K562 (cell line): ENCODE measurements around the gene GANAB. TPM values are rescaled to one million over a fixed set of nuclear protein-coding genes. Genes with fewer than 3 reads are reported as not detected.

Source experiments
- CBX5 ChIP-seq: IDR thresholded peaks from 2 replicates; pipeline ENCODE4 v1.6.1; 2014; ENCODE audit warnings: low read depth, borderline replicate concordance
- CEBPG ChIP-seq, 3 experiments: fragments of 200-800 bp in 1 of 3; sonication (Bioruptor generic) in 1 of 3; sonication (generic) in 1 of 3; formaldehyde crosslinking in 1 of 3; IDR thresholded peaks in 2 of 3; conservative IDR thresholded peaks in 1 of 3; 2 replicates each; pipeline versions ENCODE4 v1.6.1 to v1.8.0; 2016 to 2022; ENCODE audit warnings: missing compliant biosample characterization in 2 of 3, missing genetic modification characterization in 2 of 3, mild to moderate bottlenecking in 1 of 3, missing genetic modification reagents in 1 of 3
- DLX4 ChIP-seq: fragments of 250-450 bp; sonication (Bioruptor Pico); IDR thresholded peaks from 2 replicates; pipeline ENCODE4 v1.6.1; 2021; ENCODE audit warnings: mild to moderate bottlenecking
- FOXK2 ChIP-seq, 2 experiments: fragments of 450-650 bp; IDR thresholded peaks in 1 of 2; conservative IDR thresholded peaks in 1 of 2; 2 replicates each; pipeline ENCODE4 v1.6.1; 2016; ENCODE audit warnings: low read depth in 2 of 2, mild to moderate bottlenecking in 1 of 2
- HMG20B ChIP-seq: fragments of 250-450 bp; sonication (Bioruptor Pico); IDR thresholded peaks from 2 replicates; pipeline ENCODE4 v1.5.0; 2021; ENCODE audit warnings: mild to moderate bottlenecking
- JUN ChIP-seq, 2 experiments: sonication (generic) in 1 of 2; formaldehyde crosslinking in 1 of 2; IDR thresholded peaks; 2 replicates each; pipeline versions ENCODE4 v1.6.1 to v1.8.0; 2012 to 2022; ENCODE audit warnings: borderline replicate concordance in 2 of 2, mild to moderate bottlenecking in 2 of 2, improper control_type of control experiment in 1 of 2, low read depth in 1 of 2, low read length in 1 of 2, missing genetic modification reagents in 1 of 2
- JUND ChIP-seq, 2 experiments: IDR thresholded peaks; 2 replicates in 1 of 2; 3 replicates in 1 of 2; pipeline ENCODE4 v1.6.1; 2011; ENCODE audit warnings: borderline replicate concordance in 2 of 2, low read depth in 2 of 2, low read length in 2 of 2, improper control_type of control experiment in 1 of 2, missing biosample characterization in 1 of 2, missing genetic modification characterization in 1 of 2, missing genetic modification reagents in 1 of 2
- SIRT6 ChIP-seq: IDR thresholded peaks from one replicate; pipeline ENCODE4 v1.6.1; 2012; ENCODE audit warnings: low read depth, mild to moderate bottlenecking, control low read depth, inconsistent platforms, low read length, moderate library complexity
- SMARCB1 ChIP-seq: IDR thresholded peaks from 2 replicates; pipeline ENCODE4 v1.6.1; 2011; ENCODE audit warnings: improper control_type of control experiment, low read depth; ENCODE audit not compliant: insufficient read length
- ZNF408 ChIP-seq: fragments of 250-450 bp; sonication (Bioruptor Pico); IDR thresholded peaks from 2 replicates; pipeline ENCODE4 v1.4.0; 2020; ENCODE audit warnings: low read depth, mild to moderate bottlenecking, moderate library complexity
- ZNF41 ChIP-seq: fragments of 250-450 bp; sonication (Bioruptor Pico); conservative IDR thresholded peaks from 2 replicates; pipeline ENCODE4 v1.4.0; 2020; ENCODE audit warnings: mild to moderate bottlenecking
- ZNF592 ChIP-seq: fragments of 450-650 bp; IDR thresholded peaks from 2 replicates; pipeline ENCODE4 v1.6.1; 2017; ENCODE audit warnings: antibody characterized with exemption, mild to moderate bottlenecking
- ZNF655 ChIP-seq: fragments of 250-450 bp; sonication (Bioruptor Pico); IDR thresholded peaks from 2 replicates; pipeline ENCODE4 v1.5.0; 2021
- polyA plus RNA-seq, 8 experiments: library from polyadenylated mRNA; depleted of rRNA in 4 of 8; stranded (reverse) in 5 of 8; unstranded in 3 of 8; fragments of >200 nt; fragmentation: Nextera tagmentation in 2 of 8; fragmentation: Illumina TruSeq in 1 of 8; extraction: Ambion mirVana in 2 of 8; extraction: Trizol in 1 of 8; gene quantifications; 2 replicates each; pipeline versions ENCODE4 v1.2.1 to v1.2.3, GENCODE V29; 2011 to 2014; ENCODE audit warnings: inconsistent platforms in 1 of 8, missing spikeins in 1 of 8
- total RNA-seq, 7 experiments: library from RNA; depleted of rRNA in 6 of 7; stranded (reverse); fragments of >200 nt in 6 of 7; fragmentation: Illumina TruSeq in 2 of 7; extraction: Trizol in 2 of 7; gene quantifications; 2 replicates each; pipeline versions ENCODE4 v1.2.1 to v1.2.3, GENCODE V29; 2011 to 2021; ENCODE audit warnings: low replicate concordance in 1 of 7
- TF ChIP-seq, protein P1 (sequence below), 2 experiments: fragments of 450-650 bp in 1 of 2; sonication (generic) in 1 of 2; formaldehyde crosslinking in 1 of 2; IDR thresholded peaks in 1 of 2; conservative IDR thresholded peaks in 1 of 2; 2 replicates each; pipeline versions ENCODE4 v1.6.1 to v1.8.1; 2016 to 2023; ENCODE audit warnings: mild to moderate bottlenecking in 2 of 2, moderate library complexity in 2 of 2, inconsistent platforms in 1 of 2, missing genetic modification reagents in 1 of 2
- TF ChIP-seq, protein P2 (sequence below): sonication (generic); formaldehyde crosslinking; IDR thresholded peaks from 2 replicates; pipeline ENCODE4 v1.9.0; 2022; ENCODE audit warnings: mild to moderate bottlenecking, missing genetic modification reagents
- TF ChIP-seq, protein P3 (sequence below): fragments of 250-450 bp; sonication (Bioruptor Pico); IDR thresholded peaks from 2 replicates; pipeline ENCODE4 v1.5.0; 2021

Gene GANAB
- total and polyA plus RNA-seq, 9 of the 15 experiments (the other 6 are each of a cell fraction or from before 2014, with no cell fraction given) = 6.5 to 284 (median 161) TPM

DNA sequence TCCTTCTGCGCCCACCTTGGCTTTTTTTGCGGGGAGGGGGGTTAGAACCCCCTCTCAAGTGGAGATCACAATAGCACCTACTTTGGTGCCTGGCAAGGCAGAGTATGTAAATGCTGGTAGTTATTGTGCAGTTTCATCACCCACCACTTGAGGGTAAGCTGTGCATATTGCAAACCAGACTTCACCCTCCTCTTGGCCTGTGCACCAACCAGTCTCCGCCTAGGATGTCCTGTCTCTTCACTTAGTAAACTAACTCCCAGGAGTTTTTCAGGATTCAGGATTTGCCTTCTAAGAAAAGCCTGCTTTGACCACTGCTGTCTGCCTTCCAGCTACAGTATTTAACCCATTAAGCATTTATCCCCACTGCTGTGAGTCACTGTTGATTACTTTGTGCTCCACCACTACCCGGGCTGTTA lies 34.4 kb upstream of the GANAB start (continued):
- TF ChIP-seq ZNF592 (0 out of 2 replicates have a peak, but pooled peaks have one; percentile 53), DLX4 (CRISPR knock-in tag) (no peak), JUND (IDR thresholded peaks at IDR 0.05; ENCODE audit: borderline replicate concordance, low read depth, low read length) (0 out of 2 replicates have a peak, but pooled peaks have one; percentile 11), JUND (tag; IDR thresholded peaks at IDR 0.05; ENCODE audit: borderline replicate concordance, low read depth, low read length) (no peak; the same call in 2 of the 3 replicates), HMG20B (CRISPR knock-in tag) (no peak), SIRT6 (no peak), FOXK2 (conservative IDR thresholded peaks at IDR 0.05 in 1 of 2, IDR thresholded peaks at IDR 0.05 in 1 of 2; ENCODE audit: low read depth in 2 of 2) (no peak), SMARCB1 (no peak), CBX5 (no peak), ZNF408 (CRISPR knock-in tag) (no peak), ZNF41 (CRISPR knock-in tag) (no peak), JUN (IDR thresholded peaks at IDR 0.05; ENCODE audit: borderline replicate concordance, low read depth, low read length) (peak; percentile 14; the same call in 1 of the 2 replicates), JUN (CRISPR knock-in tag; IDR thresholded peaks at IDR 0.05; ENCODE audit: borderline replicate concordance) (no peak), ZNF655 (CRISPR knock-in tag) (no peak), CEBPG (CRISPR knock-in tag; IDR thresholded peaks at IDR 0.05) (no peak; the same call in 1 of the 2 replicates), CEBPG (tag; conservative IDR thresholded peaks at IDR 0.05 in 1 of 2, IDR thresholded peaks at IDR 0.05 in 1 of 2) (peak in 1 of 2 experiments; percentile 46; a peak in 1 of 4 replicates)
- TF ChIP-seq, protein P1, sequence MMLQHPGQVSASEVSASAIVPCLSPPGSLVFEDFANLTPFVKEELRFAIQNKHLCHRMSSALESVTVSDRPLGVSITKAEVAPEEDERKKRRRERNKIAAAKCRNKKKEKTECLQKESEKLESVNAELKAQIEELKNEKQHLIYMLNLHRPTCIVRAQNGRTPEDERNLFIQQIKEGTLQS (IDR thresholded peaks at IDR 0.05) = peak; percentile 57
- TF ChIP-seq, protein P1 (CRISPR knock-in tag; conservative IDR thresholded peaks at IDR 0.05) = no peak
- TF ChIP-seq, protein P2, sequence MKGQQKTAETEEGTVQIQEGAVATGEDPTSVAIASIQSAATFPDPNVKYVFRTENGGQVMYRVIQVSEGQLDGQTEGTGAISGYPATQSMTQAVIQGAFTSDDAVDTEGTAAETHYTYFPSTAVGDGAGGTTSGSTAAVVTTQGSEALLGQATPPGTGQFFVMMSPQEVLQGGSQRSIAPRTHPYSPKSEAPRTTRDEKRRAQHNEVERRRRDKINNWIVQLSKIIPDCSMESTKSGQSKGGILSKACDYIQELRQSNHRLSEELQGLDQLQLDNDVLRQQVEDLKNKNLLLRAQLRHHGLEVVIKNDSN (CRISPR knock-in tag) = no peak
- TF ChIP-seq, protein P3, sequence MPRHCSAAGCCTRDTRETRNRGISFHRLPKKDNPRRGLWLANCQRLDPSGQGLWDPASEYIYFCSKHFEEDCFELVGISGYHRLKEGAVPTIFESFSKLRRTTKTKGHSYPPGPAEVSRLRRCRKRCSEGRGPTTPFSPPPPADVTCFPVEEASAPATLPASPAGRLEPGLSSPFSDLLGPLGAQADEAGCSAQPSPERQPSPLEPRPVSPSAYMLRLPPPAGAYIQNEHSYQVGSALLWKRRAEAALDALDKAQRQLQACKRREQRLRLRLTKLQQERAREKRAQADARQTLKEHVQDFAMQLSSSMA (CRISPR knock-in tag) = no peak
